G401 (cell line): ENCODE measurements around the gene CKS2. TPM values are rescaled to one million over a fixed set of nuclear protein-coding genes. Genes with fewer than 3 reads are reported as not detected.

Source experiments
- DNase-seq: peaks from one replicate; pipeline ENCODE4 v3.0.0-alpha.2; 2015; ENCODE audit warnings: low spot score
- in situ Hi-C: cut with HindIII; loops from 2 replicates; pipeline ENCODE4 v1.10.0; 2016; ENCODE audit warnings: low sequenced_read_pairs, mixed read lengths
- total RNA-seq: library from RNA; depleted of rRNA; stranded (reverse); fragments of >200 nt; shearing (Covaris generic); gene quantifications from 2 replicates; pipeline ENCODE4 v1.2.3, GENCODE V29; 2014

Gene CKS2
- total RNA-seq, 1 experiment from 2014 or later: 547 TPM

GRCh38 chr9:89309166-89309565, 1.8 kb upstream of the CKS2 start:
- in situ Hi-C loops: no loop called here
- DNase-seq: no peak

DNA sequence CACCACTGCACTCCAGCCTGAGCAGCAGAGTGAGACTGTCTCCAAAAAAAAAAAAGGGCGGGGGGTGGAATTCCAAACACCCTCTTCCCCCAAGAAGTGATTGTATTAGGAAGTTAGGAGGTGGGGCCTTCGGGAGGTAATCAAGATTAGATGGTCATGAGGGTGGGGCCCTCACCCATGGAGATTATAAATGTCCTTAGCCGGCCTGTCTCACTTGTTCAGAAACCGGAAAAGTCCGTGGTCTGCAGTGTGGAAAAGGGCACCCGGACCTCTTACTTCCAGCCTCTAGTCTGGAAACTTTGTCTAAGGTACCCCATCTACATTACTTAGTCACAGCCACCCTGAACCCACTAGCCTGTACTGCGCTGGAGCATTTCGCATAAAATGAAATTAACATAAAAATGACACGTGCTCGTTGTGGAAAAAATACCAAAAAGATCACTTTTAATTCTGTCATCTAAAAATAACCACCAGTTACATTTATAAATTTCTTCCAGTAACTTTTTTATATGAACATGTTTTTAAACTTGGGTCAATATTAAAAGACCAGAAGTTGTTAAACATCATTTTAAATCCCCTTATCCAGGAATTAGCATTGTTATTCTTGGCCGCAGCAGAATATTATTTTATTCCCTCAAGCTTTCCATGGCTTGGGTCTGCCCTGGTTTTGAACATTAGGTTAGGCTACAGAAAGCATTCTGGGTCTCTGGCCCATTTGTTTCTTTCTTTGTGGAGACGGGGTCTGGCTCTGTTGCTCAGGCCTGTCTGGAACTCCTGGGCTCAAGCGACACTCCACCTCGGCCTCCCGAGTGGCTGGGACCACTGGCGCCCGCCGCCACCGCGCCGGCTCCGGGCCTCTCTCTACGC, 1.2 kb upstream of the CKS2 start:
- in situ Hi-C loops: no loop called here

GRCh38 chr9:89311346-89312221, 589 bp downstream of the CKS2 start:
- DNase-seq: no peak
- in situ Hi-C loops: no loop called here

More for the DNA sequence above, 1.2 kb upstream of the CKS2 start:
- DNase-seq: peak; percentile 13

DNA sequence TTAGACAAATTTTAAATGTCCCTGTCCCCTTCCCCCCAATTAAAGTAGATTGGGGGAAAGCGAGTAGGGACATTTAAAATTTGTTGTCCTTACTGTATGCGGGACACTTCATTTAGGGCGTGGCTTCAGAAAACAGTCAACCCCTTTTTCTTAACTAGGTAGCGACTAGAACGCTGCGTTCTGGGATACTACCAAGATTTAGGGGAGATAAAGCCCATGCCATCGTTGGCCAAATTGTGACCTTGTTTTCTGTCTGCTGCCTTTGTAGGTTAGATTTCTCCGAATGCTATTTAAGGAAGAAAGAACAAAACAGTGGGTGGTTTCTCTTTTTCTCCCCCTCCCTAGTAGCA, 1.2 kb downstream of the CKS2 start:
- in situ Hi-C loops: no loop called here
- DNase-seq: no peak

- in situ Hi-C loops: no loop called here
Measured at GRCh38 chr9:89313842-89314241, 2.8 kb downstream of the CKS2 start.

DNA sequence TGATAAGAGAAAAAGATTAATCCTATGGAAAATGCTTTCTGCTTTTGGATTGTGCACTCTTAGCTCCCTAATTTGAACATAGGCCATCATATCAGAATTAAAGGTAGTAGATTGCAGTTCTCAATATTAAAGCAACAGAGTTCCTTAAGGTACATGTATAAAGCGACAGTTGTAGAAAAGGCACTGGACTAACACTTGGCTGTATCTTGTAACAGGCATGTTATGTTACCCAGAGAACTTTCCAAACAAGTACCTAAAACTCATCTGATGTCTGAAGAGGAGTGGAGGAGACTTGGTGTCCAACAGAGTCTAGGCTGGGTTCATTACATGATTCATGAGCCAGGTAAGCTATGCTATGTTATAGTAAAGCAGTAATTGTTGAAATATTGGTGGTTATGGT, 4.0 kb downstream of the CKS2 start:
- DNase-seq: no peak
- in situ Hi-C loops: no loop called here

More at GRCh38 chr9:89313842-89314241, 2.8 kb downstream of the CKS2 start:
- no peak for DNase-seq

DNA sequence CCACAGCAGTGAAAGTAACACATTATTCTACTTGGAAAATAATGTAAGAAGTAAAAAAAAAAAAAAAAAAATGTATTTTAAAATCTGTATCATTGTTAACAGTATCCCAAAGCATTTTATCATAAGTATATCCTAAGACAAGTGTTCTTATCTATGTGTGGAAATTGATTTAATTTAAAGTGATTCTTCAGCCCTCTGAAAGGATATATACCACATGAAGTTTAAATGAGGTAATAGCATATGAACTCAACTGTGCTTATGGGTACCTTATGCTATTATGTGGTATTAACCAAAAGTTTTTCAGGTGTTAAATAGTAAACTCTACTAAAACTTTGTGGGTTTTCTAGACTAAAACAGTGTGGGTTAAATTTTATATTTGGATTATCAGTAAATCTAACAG, 4.5 kb downstream of the CKS2 start:
- in situ Hi-C loops: no loop called here
- DNase-seq: no peak

DNA sequence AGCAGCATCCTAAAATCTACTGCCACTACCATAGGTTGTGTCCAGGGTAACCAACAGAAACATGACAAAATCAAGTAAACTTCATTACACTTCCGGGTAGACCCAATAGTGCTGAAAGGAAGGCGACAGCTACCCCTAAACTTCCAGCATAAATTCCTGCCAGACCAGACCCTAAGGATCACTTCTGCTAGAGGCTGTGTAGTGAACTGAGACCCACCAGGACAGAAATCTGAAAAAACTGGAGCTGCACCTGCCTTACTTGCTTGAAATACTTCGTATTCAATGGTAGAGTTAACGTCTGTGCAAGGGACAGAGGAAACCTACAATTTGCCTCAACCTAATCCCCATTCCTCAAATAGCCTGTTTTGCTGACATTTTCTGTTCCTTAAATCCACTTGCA, 6.3 kb downstream of the CKS2 start:
- DNase-seq: peak; percentile 26
- in situ Hi-C loops: no loop called here

- in situ Hi-C loops: no loop called here
- DNase-seq: peak; percentile 98
Measured at GRCh38 chr9:89318123-89319014, 7.4 kb downstream of the CKS2 start, which contains the start of gene SECISBP2. TSS of gene SECISBP2 (plus strand) at chr9:89318500. CDS start at chr9:89318577, 77 bp downstream.

DNA sequence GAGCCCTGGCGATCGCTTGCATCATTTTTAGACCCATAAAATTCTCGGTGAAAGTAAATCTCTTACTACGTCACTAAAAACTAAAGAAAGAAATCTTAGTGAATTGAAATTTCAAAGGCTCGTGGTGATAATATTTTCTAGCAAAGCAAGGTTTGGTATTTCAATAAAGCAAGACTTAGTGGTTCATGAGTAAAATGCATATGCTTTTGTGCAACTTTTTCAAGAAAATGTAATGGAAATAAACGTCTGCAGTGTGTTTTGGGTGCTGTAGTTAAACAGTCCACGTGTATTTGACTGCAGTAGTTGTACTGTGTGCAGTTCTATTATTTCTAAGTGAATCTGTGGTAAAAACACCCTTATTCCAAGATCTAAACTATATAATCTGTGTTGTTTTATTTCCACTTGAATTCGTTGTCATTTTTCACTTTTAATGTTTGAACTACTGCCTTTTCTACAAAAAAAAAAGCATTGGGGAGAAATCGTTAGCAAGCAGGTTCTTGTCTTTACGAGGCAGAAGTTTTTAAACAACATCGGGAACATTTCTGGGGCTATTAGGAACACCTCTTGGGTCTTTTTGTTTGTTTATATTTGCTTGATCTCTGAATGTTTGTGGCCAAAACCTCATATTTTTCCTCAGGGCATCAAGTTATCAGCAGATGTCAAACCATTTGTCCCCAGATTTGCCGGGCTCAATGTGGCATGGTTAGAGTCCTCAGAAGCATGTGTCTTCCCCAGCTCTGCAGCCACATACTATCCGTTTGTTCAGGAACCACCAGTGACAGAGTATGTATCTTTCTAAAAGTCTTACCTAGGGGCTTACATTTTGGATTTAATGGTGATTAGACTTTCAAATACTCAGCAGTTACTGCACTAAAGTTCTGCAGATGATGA, 8.3 kb downstream of the CKS2 start:
- in situ Hi-C loops: no loop called here
- DNase-seq: peak; percentile 34

DNA sequence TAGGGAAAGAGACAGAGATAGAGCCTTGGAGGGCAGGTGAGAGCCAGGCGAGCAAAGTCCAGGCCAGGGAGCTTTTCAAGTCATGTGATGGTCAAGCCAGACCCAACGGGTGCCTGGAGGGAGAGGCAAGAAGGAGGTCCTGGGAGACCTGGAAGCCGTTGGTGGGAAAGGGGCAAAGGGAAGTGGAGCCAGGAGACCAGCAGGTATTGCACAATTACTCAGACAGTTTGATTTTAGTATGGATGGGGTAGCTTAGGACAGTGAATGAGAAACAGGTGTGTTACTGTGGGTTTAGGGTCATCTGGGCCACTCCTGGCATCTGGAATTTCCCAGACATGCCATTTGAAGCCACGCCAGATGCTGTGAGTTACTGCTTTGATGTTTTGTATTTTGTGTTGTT, 12.4 kb downstream of the CKS2 start:
- in situ Hi-C loops: no loop called here
- DNase-seq: no peak

GRCh38 chr9:89325733-89326132, 14.7 kb downstream of the CKS2 start:
- in situ Hi-C loops: no loop called here
- no peak for DNase-seq

GRCh38 chr9:89328064-89328463, 17.1 kb downstream of the CKS2 start:
- DNase-seq: no peak
- in situ Hi-C loops: no loop called here

- no peak for DNase-seq
- in situ Hi-C loops: no loop called here
Measured at GRCh38 chr9:89329917-89330316, 18.9 kb downstream of the CKS2 start.

DNA sequence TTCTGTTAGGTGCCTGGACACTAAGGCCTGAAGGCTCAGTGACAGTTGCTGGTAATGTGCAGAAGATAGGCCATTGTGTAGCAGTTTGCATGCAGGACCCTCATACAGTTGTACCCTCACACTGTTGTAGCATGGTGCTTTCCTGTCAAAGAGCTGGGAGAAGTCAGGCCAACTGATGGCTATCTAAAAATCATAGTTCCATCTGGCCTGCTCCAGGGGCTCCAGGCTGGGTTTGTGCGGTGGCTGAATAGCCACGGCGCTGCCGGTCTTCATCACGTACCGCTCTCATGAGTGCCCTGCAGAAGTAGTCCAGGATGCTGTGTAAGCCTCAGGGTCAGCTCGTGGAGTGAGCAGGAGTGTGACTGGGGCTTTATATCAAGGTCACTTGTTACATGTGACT, 19.5 kb downstream of the CKS2 start:
- no peak for DNase-seq
- in situ Hi-C loops: no loop called here

DNA sequence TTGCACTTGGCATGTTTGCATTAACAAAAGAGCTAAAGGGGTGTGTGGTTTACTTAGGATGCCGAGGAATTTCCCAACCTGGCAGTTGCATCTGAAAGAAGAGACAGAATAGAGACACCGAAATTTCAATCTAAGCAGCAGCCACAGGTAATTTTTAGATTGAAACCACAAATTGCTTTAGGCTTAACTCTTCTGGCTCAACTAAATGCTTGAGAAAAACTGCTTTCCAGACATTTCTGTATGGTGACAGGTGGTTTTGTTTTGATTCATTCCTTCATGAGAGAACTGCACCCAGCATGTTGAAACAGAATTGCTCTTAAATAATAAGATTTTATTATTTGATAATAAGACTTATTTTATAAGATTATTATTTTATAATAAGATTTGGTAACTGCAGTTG, 28.8 kb downstream of the CKS2 start:
- DNase-seq: no peak
- in situ Hi-C loops: no loop called here

- in situ Hi-C loops: no loop called here
- no peak for DNase-seq
Measured at GRCh38 chr9:89340332-89340731, 29.3 kb downstream of the CKS2 start.

- no peak for DNase-seq
- in situ Hi-C loops: no loop called here
Measured at GRCh38 chr9:89342213-89342612, 31.2 kb downstream of the CKS2 start.
